NCI-H2029 treated with DMSO at 0.1 percent for 48 hours (cell line): ENCODE measurements around the gene HEMK1.

Experiments
- DNase-seq: peaks from one replicate; lab custom pipeline; 2025; lab: John Stamatoyannopoulos, UW

HEMK1 gene

DNA sequence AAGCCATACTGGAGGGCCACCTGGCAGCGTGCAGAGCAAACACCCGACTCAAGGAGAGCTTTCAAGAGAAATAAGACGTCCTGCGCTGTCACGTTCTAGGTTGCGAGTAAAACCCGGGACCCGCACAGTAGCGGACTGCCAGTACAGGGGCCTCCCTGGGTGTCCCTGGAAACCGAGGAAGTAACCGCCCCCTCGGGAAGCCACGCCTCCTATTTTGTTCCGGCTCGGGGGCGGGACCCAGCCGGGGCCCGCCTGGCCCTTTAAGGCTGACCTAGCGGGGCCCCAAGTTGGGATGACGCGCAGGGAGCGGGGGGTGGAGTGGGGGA is 47.4 kb downstream of the HEMK1 start:
- DNase-seq, result peak; percentile 34

DNA sequence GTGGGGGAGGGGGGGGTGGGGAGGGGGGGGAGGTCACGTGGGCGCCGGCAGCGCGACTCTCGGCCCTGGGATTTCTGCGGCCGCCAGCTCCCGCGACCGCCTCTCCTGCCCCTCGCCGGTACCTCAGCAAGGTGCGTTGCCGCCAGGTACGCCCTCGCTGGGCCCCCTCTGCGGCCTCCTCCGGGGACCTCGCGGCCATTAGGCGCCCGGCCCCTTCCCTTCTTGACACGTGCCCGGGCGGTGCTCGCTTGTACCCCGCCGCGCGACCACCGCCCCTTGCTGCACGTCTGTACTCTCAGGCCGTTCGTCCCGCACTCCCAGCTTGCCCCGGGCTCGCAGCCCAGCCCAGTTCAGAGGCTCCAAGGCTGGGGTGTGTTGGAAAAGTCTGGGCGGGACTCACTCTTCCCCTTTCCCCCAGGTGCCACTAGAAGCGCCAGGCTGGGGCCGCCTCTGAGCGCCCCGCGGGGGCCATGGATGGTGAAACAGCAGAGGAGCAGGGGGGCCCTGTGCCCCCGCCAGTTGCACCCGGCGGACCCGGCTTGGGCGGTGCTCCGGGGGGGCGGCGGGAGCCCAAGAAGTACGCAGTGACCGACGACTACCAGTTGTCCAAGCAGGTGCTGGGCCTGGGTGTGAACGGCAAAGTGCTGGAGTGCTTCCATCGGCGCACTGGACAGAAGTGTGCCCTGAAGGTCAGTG is 47.9 kb downstream of the HEMK1 start, which contains the start of gene MAPKAPK3:
TSS of gene MAPKAPK3 (plus strand) at position 56 of the 696 bp plus-strand sequence. CDS start at position 471, 415 bp downstream.
- DNase-seq, result no peak

DNA sequence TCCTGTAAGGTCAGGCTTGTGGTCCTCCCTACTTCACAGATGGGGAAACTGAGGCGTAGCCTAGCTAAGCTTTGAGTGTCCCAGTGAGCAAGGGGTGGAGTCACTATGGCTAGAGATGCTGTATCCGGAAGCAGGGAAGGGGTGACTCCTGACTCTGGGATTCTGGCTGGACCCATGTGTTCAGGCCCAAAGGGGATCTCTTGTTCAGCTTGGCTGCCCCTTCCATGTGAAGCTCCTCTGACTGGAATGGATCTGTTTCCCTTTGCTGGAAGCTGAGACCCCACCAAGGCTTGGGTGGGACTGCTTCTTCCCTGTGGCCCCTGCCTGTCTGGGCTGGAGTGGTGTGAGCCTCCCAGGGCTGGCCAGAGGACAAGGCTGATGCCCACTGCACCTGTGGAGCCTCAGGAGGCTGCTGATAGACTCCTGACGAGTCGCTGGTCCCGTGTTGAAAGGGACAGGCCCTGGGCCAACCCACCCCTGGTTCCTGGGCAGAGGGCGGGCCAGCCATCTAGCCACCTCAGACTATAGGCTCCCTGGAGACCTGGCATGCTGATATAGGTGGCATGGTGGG is 48.7 kb downstream of the HEMK1 start:
- DNase-seq, result no peak

DNA sequence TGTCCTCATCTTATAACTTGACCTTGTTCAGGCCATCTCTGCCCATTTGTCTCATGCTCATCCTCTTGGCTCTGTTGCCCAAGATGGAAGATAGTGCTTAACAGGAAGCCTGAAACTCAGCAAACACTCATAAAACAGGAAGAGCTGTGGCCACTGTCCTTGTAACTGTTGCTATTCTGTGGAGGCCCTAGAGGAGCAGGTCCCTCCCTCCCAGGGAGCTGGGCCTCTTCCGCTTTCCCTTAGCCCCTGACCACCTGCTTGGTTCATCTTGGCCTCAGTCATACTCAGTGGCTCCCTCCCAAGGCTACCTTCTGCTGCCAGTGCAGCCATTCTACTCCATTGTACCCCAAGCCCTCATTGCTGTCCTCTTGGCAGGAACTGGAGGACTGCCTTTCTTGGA is 51.1 kb downstream of the HEMK1 start:
- DNase-seq, result no peak

DNA sequence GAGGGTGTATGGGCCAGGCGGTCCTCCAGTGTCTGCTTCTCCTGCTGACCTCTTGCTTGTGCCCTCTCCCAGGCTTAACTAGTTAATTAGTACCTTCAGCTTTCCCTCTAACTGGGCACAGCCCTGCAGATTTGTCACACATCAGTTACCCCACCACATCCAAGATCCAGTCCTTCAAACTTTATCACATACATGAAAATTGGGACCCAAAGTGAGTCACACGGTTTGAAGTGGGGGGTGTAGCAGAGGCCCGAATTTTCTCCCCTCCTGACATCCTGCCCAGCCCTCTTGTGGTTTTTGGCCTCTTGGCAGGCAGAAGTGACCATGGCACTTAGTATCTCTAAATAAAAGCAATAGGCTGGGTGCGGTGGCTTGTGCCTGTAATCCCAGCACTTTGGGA is 51.5 kb downstream of the HEMK1 start:
- DNase-seq, result no peak

DNA sequence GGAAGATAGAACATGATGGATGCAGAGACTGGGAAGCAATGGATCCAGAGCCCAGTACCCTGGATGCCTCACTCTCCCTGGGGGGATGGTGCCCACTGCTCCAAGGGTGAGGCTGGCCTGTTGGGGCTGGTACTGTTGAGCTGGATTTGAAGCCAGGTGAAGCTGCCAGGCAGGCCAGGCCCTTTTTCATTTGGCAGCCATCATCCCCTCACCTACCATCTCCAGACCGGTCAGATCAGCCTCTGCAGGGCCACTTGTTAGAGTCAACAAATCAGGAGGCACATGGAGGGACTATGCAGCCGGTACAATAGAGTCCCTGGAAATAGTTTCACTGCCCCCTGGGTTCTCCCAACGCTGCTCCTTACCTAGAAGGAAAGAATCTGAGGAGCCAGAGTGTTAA is 53.6 kb downstream of the HEMK1 start:
- no peak for DNase-seq

DNA sequence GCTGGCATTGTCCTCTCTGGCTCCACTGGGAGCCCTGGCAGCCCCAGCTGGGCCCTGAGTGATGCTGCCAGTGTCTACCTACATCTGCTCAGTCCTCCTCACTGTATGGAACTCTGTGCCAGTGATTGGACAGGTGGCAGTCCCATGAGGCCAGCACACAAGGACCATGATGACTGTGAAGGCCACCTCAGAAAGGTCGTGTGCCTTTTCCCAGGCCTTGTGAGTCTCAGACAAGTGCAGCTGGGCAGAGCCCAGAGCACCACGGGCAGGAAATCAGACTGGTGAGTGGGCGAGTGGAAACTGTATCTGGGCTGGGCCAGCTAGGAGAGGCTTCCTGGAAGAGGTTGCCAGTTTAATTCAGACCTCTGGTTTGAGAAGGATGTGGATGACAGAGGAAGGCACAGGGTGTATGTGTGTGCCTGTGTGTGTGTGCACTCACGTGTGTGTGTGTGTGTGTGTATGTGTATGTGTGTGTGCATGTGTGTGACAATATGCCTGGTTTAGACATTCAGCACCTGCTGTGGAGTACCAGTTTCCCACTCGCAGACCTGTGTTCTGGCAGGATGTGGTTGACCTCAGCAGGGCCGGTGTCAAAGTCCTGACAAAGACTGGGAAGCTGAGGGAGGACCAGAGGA is 54.6 kb downstream of the HEMK1 start:
- no peak for DNase-seq

DNA sequence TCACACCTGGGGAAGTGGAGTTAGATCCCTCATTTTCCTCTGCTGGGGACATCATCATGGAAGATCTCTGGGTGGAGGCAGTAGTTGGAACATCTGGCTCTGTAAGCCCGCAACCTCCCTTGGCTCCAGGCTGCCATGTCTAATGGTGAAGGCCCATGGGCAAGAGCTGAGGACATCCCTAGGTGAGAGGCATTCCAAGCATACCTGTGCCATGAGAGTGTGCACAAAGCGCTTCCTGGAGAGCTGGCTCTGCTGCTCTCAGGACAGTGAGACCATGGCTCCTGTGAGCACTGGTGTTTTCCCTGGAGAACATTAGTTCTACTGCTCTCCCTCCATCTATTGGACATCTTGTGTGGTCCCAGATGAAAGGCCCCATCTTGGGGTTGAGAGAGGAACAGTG is 55.3 kb downstream of the HEMK1 start:
- DNase-seq, result no peak

DNA sequence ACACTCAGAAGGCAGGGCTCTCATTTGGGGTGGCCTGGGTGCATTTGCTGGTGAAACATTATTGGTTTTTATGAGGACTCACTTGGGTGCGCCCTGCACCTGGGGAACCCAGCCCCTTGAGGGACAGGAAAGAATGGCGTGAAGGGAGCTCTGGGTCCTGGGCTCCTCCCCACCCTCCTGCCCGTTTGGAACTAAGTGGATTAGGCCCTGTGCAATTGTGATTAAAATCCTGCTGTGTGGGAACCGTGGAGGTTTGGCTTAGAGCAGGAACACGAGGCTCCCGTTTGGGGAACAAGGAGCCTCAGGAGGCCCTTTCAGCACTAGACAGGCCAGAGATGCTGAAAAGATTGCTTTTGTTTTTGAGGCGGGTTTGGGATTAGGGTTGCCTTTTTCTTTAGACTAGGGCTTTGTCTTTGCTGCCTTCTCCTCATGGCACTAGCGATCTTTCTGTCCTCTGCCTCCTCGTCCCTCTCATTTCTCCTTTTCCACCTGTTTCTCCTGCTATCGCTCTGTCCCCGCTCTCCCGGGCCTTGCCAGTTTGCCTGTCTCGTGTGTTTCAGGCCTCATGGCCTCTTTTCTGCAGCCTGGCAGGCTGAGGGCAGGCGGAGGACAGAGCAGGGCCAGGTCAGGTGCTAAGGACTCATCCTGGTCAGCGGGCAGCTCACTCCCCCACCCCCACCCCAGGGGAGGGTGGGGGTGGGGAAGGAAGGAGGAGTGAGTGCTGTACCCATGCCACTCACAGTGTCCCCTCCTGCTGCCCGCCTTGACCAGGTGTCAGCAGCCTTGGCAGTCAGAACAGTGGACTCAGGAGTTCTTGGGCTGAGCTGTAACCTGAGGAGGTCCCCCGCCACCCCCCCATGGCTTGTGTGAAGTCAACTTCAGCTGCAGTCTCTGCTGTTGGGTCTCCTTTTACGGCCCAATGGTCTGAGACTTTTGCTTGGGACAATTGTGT is 56.2 kb downstream of the HEMK1 start:
- DNase-seq, result no peak

DNA sequence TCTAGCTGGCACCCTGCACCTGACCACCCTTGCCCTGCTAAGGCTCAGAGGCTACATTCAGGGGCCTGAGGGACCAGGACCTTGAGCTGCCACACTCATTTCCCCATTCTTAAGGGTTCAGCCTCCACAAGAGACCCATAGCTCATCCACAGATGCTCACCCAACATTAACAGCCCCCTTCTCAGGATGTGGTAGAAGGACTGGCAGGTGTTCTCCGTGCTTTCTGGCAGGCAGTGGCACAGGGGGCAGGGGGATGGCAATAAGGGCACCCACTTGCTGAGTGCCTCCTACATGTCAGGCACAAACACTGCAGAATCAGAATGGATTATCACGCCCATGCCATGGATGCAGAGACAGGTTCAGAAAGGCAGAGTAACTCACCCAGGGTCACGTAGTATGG is 57.1 kb downstream of the HEMK1 start:
- DNase-seq, result no peak

DNA sequence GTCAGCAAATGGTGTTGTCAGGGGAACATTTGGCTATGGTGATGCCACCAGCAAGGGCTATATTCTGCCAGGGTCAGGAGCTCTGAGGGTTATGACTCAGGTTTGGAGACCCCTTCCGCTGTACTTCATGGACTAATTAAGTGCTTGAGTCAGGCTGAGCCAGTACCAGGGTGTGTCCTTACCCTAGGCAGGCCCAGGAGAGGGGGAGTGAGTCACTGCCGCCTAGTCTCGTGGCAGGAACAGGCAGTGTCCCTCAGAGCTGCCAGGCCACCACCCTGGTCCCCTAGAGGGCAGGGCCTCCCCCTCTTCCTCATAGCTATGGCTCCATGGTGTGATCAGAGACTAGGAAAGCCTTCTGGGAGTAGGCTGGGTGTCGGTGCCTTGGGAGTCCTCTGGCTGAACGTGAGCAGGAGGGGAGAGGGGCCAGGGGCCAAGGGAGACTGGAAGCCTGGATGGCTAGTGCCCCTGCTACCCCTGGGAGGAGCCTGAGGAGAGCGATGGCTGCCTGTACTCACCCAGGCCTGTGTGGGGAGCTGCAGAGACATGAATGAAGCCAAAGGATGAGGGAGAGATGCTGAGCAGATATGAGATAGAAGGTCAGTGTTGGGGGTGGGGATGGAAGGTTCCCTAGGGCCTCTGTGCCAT is 58.2 kb downstream of the HEMK1 start:
- no peak for DNase-seq

DNA sequence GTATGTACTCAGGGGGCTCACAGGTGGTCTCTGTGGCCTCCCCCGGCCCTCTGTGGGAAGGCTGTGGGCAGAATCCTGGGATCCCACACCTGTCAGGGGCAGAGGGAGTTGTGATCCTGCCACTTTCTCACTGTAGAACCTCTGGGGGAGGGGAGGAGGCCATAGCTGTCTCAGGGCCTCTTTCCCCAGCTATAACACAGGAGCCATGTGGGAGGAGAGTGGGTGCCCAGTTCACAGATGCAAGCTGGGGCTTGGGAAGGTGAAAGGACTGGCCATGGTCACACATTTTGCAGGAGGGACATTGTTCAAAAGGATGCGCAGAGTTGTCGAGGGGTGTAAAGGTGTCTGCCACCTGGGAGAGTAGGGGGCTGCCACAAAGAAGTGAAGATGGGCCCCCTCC is 59.3 kb downstream of the HEMK1 start:
- no peak for DNase-seq

DNA sequence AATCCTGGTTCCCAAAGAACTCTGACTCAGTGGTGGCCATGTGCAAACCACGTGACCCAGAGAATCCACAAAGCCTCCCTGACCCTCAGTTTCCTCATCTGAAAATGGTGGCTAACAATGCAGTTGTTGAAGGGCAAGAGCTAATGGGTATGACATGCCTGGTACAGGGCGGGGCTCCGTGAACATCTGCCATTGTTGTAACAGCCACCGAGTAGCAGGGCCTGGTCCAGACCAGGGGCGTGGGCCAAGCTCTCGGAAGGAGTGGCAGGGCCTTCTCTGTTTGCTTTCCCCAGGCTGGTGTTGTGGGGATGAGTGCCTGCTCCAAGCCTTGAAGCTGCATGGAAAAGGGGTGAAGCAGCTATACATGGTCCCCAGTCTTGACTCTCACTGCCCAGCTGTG is 61.1 kb downstream of the HEMK1 start:
- DNase-seq, result no peak

DNA sequence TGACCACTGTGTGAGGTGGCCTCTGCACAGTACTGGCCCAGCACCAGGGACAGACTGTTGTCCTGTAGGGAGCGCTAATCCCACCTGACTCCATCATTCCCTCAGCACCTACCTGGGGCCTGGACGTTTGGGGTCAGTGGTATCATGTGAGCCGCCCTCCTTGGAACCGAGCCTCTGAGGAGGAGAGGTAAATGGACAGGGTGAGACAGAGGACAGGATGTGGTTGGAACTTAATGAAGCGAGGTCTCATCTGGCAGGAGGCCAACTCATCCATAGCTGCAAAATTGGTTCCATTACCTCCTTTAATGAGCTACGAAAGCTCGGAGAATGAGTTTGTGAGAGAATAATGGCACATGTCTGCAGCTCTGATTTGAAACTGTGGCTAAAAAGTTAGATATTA is 61.6 kb downstream of the HEMK1 start:
- DNase-seq, result no peak

DNA sequence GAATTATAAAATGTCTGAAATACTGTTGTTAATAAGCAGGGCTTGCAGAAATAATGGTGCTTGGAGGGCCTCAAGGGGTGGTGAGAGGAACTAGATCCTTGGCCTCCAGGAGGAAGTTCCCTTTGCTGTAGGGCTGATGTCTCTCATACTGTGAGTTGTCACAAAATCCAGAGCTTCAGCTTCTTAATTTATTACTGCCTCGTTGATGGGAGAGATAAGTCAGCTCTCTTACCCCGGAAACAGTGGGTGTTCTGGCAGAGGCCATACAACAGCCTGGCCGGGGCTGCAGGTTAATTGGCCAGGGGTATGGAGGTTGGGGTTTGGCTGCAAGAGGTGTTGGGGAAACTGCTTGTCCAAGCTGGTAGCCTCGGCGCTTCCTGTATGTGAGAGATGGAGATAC is 63.1 kb downstream of the HEMK1 start:
- no peak for DNase-seq

DNA sequence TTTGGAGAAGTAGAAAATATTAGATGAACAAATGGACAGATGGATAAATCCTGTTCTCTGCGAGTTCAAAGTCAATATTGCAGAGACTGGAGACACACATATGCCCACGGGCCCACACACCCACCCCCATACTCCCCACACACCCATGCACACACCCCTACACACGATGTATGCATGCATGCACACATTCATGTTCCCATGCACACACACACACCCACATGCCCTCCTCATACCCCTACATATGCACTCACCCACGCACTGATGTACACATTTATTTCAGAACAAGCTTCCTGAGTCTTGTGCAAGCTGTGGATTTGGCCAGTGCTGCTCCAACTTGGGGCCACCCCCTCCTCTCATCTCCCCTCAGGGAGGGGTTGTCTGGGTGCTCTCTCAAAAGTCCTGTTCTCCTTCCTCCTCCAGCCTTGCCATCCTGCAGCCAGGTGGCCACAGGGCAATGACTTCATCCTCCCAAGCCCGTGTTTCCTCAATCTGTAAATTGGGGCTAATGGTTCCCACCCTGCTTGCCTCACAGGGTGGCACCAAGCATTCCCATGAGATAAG is 64.0 kb downstream of the HEMK1 start:
- no peak for DNase-seq

DNA sequence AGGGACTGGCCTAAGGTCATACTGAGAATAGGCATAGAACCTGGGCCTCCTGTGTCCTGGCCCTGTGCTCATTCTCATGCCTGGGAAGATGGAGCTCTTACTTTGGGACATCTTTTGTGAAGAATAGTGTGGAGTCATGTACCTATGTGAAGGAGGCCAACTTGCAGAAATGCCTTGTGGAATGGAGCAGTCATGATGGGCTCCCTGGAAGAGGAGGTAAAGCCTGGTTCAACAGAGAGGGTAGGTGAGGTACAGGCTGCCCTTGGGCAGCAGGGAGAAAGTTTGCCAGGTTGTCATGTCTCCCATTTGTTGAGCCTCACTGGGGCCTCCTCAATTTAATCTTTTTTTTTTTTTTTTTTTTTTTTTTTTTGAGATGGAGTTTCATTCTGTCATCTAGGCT is 65.7 kb downstream of the HEMK1 start:
- no peak for DNase-seq

DNA sequence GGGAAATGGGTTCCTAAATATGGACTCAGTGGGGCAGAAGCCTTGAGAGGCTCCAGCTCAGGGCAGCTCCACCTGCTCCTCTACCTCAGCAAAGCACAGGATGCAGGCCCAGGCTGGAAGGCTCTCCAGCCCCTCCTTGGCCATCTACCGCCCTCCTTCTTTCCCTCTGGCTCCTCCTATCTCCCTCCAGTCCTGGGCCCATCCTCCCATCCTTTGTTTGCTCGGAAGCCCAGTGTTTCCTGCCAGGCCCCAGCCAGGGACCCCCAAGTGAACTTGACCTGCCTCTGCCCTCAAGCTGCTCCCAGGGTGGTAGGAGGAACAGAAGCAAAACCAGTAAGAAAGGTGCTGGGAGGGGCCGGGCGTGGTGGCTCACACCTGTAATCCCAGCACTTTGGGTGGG is 67.7 kb downstream of the HEMK1 start:
- DNase-seq, result no peak

DNA sequence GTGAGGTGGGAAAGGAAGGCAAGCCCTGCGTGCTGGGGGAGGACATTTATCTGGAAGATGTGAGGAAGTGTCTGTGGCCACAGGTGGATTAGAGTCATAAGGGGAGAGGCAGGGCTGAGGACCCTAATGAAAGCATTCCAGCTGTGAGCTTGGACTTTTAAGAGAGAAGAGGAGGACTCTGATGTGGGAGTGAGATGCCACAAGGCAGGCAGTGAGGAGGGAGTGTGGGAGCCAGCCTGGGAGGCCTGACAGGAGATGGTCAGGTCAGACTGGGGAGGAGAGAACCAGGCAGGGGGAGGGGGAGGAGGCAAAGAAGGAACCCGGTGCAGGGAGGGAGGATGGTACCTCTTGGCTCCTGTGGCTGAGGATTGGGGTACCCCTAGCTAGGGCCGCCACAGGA is 68.6 kb downstream of the HEMK1 start:
- DNase-seq, result no peak

DNA sequence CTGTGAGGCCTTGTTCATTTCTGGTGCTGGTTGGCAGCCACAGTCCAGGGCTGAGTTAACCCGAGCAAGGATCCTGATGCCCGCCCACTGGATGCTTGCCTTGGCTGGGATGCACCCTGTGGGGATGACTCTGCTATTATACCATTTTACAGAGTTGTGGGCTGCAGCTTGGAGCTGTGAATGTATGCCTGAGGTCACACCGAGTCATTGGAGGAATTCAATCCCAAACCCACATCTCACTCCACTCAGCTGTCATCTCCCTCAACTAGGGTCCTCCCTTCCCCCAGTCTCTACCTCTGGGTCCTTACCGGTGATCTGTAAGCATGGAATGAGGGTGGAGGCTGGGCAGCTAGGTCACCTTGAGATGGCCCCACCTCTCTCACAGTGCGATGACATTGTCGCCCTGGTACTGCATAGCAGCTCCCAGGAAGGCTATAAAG is 69.8 kb downstream of the HEMK1 start:
- no peak for DNase-seq

DNA sequence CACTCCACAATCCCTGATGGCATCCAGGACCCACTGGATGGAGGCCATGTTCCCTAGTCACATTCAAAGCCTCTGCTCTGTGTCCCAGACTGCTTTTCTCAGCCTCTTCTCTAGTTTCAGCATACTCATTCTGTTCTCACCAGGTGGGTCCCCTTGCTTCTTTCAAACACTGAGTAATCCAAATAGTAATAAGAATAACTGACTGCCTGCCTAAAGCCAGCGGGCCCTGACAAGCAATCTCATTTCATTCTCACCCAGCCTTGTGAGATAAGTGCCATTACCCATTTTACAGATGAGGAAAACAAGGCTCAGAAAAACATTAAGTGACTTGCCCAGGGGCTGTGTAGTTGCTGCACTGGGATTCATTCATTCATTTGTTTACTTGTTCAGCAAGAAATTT is 73.1 kb downstream of the HEMK1 start:
- DNase-seq, result no peak

DNA sequence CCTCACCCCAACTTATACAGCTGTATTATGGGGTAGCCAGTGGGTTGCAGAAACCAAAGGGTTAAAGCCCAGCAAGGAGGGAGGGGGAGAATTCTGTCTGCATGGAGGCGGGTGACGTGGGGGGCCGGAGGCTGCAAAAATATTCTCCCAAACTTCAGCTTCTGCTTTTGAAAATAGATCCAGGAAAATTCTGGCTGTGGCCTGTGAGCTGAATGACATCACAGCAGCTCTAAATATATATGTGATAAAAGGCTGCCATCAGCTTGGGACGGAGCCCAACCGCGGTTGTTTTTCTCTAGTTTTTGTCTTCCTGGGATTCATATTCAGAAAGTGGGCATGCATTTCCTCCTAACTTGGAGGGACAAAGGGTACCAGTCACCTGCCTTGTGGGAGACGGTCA is 75.2 kb downstream of the HEMK1 start:
- no peak for DNase-seq
